GM18519 (cell line): ENCODE results near the gene IFNGR2.
"Not testable (repeated sequence)": the region's sequence is repeated elsewhere in the genome, so short reads cannot be mapped to it uniquely, and the experiment has no call there.

ENCODE experiments used
- ATAC-seq: cut with Tn5 transposase; IDR thresholded peaks from one replicate; pipeline ENCODE4 v1.9.1; 2021; ENCODE audit warnings: mild to moderate bottlenecking, moderate library complexity; ENCODE audit not compliant: unreplicated experiment, low FRiP score

IFNGR2 gene, protein sequence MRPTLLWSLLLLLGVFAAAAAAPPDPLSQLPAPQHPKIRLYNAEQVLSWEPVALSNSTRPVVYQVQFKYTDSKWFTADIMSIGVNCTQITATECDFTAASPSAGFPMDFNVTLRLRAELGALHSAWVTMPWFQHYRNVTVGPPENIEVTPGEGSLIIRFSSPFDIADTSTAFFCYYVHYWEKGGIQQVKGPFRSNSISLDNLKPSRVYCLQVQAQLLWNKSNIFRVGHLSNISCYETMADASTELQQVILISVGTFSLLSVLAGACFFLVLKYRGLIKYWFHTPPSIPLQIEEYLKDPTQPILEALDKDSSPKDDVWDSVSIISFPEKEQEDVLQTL

DNA sequence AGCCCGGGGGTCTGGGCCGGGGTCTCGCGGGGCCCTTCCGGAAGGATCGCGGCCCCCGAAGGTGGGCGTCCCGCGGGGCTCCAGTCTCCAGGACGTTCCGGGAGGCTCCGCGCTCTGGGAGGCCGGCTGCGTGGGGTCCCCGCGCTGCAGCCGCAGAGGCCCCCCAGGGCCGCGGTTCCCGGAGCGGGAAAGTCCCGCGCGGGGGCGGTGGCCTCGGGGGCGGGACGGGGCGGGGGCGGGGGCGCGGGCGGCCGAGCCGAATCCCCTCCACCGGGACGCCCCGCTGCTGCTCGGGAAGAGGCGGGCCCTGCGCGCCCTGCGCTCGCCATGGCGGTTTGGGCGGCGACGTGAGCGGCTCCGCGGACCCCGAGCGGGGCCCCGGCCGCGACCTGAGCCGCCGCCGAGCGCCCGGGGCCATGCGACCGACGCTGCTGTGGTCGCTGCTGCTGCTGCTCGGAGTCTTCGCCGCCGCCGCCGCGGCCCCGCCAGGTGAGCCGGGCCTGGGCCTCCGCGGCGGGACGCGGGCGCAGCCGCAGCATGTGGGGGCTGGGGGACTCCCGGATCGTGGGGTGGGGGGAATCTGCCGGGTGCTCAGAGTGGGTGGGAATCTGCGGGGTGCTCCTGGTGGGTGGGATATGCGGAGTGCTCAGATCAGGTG lies at the start of gene IFNGR2:
IFNGR2 (plus strand) TSS at position 286 of the 658 bp plus-strand sequence; CDS start at position 417, 131 bp downstream.
- no peak for ATAC-seq

GRCh38 chr21:33355355-33355754 lies 47.9 kb upstream of the IFNGR2 start:
- ATAC-seq: no peak

GRCh38 chr21:33355996-33356395 lies 47.2 kb upstream of the IFNGR2 start:
- no peak for ATAC-seq

DNA sequence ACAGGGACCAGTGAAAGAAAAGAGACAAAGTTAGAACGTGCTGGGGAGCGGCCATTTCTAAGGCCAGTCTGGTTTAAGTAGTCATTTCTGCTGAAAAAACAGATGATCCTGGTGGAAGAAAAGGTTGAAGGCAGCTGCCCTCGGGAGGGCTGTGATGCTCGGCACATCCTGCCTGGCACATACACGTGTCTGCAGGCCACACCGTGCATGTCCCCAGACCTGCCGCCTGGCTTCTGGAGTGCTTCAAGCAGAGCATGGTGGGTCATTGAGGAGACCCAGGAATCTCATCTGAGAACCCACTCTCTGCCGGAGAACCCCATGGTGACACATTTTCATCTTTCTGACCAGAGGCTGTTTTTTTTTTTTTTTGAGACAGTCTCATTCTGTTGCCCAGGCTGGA lies 46.0 kb upstream of the IFNGR2 start:
- ATAC-seq: no peak

- no peak for ATAC-seq
These were observed 43.8 kb upstream of the IFNGR2 start for GRCh38 chr21:33359446-33359845.

DNA sequence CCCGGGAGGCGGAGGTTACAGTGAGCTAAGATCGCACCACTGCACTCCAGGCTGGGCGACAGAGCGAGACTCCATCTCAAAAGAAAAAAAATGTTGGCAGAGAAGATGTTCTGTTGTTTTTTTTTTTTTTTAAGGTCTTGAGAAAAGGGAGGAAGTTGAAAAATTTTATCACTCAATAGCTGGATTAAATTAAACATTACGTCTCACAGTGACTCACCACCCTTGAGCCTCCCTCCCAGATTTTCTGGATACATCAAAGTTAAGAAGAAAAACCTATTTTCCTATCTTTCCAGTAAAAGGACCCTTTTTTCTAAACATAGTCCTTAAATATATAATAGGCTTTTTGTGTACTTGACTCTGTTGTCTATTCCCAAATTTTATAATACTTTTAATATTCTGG lies 42.9 kb upstream of the IFNGR2 start:
- ATAC-seq: no peak

GRCh38 chr21:33360881-33361602 lies 42.2 kb upstream of the IFNGR2 start:
- ATAC-seq: peak; percentile 43

- no peak for ATAC-seq
These were observed 41.1 kb upstream of the IFNGR2 start for GRCh38 chr21:33362044-33362555.

- not testable (repeated sequence) for ATAC-seq
These were observed 39.2 kb upstream of the IFNGR2 start for GRCh38 chr21:33363911-33364609.

- ATAC-seq: no peak
These were observed 38.4 kb upstream of the IFNGR2 start for GRCh38 chr21:33364830-33365229.

DNA sequence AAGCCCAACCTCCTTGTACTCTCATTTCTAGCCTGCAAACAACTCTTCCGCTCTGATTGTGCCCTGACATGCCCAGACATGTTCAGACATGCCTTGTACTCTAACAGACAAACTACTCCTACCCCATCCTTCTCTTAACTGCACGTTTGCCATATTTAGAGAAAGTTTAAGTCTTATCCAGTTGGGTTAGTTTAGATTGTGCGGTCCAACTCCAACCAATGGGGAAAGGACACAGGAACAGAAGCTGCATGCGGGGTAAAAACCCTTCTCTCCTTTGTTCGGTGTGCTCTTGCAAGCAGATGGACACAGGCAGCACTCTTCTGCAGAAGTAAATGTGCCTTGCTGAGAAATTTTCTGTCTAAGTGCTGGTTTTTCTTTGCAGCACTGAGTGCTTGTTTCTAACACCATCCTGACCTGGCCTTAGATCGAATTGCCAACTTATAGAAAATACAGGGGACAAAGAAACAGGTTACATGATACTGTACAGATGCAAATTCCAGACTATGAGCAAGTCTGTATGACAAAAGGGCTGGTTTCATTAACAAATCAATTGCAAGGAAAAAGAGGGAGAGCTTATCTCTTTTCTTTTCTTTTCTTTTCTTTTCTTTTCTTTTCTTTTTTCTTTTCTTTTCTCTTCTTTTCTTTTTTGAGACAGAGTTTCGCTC lies 35.8 kb upstream of the IFNGR2 start:
- ATAC-seq: no peak

GRCh38 chr21:33368124-33368523 lies 35.1 kb upstream of the IFNGR2 start:
- ATAC-seq: no peak

DNA sequence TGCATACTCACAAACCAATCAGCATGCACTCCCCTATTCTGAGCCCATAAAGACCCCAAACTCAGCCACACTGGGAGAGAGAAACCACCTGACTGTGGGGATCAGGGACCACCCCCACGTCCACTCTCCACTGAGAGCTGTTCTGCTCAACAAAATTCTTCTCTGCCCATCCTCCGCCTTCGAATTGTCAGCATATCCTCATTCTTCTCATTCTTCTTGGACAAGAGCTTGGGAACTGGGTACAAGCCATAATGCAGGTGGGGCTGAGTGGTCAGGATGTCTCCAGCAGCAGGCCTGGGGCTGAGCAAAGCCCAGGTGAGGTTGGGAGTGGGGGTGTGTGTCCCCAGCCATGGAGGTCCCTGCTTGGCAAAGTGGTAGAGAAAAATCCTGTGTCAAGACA lies 34.6 kb upstream of the IFNGR2 start:
- no peak for ATAC-seq

GRCh38 chr21:33369586-33369985 lies 33.6 kb upstream of the IFNGR2 start:
- ATAC-seq: no peak

GRCh38 chr21:33370305-33370704 lies 32.9 kb upstream of the IFNGR2 start:
- no peak for ATAC-seq

GRCh38 chr21:33371366-33371765 lies 31.8 kb upstream of the IFNGR2 start:
- ATAC-seq: no peak

- ATAC-seq: no peak
These were observed 30.6 kb upstream of the IFNGR2 start for GRCh38 chr21:33372582-33372981.

DNA sequence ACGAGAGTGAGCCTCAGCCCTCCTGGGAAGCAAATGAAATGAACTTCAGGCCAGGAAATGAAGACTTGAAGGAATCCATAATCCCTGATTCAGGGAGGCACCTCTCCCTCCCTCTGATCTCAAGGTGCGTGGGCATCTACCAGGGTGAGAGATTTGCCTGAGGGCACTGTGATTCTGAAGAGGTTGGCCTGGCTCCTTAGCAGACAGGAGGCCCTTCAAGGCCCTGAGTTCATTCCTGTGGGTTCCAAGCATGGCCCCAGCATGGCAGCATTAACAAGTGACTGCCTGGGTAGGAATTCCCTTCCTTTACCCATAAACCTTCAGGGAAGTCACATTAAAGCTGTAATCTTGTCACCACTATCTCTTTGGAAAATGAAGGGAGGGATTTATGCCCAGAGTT lies 29.8 kb upstream of the IFNGR2 start:
- ATAC-seq: no peak

DNA sequence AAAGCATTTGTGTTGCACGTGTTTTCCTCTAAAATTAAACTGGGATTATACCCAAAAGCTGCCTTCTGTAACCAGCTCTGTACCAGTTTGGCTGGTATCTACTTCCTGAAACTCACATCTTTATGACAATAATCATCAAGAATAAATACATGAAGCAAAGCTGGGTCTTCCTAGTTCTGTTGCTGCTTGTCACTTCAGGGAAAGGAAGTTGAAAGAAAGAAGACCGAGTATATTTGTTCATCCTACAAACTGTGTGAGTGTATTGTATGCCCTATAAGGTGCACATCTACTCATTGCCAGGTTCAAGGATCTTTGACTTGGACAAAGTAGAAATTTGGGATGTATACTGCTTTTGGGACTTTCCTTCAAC lies 29.1 kb upstream of the IFNGR2 start:
- no peak for ATAC-seq

DNA sequence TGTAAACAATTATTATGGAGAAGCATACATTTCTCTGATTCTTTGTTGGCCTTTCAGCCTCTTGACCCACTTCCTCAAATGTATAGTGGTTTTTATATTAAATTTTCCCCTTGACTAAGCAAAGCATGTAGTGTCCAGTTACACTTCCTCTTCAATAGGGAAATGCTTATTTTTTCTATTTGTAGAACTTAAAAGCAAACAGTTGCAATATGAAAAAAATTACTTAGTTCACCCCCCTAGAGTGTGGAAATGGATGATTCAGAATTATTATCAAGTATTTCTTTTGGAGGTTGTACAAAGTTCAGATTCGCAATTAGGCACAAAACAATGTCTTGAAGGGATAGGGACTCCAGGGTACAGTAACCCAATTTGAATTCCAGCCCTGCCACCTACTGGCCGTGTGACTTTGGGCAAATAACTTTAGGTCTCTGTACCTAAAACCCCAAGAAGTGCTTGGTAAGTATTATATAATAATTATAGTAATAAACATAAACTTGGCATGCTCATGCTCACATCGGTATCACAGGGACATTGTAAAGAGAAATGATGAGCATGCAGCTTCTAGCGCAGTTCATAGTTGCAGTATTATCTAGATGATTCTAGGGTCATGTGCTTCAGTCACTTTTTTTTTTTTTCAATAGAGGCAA lies 28.6 kb upstream of the IFNGR2 start:
- ATAC-seq: no peak
